HG03432 (cell line): ENCODE results near the gene TMEM100.

Source experiments
- ATAC-seq: cut with Tn5 transposase; IDR thresholded peaks from one replicate; pipeline ENCODE4 v1.9.1; 2021; ENCODE audit warnings: mild to moderate bottlenecking, moderate library complexity; ENCODE audit not compliant: unreplicated experiment

Gene TMEM100

DNA sequence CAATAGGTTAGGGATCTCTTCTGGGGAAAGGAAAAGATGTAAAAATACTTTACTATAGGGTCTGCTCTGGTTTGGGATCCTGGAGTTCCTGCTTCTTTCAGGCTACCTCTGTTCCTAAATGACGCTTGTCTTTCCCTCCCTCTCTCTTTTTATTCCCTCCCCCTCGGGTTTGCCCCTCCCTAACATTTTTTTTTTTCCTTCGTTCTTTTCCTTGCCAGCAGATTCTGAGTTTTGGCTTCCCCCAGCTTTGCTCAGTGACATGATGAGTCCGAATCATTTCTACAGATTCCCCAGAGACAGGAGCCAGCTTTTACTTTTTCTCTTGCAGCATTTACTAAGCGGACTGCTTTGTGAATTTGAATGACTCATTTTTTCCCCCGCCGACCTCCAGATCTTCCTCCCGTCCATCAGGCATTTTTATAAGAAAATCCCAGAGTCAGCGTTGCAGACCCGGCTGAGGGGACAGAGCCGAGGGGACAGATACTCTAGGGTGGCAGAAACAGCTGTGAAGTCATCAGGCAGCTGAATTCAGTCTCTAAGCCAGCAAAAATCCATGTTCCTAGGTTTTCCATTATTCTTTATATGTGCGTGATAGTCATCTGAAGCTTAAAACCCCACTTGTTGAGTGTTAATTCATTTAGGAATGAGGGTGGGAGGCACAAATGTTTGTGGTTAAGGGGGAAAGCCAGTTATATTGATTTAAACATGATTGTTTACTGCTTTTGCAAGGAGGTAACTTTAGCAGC is at the start of gene TMEM100:
TMEM100 (minus strand) TSS at position 123 of the 746 bp plus-strand sequence. CDS start 1,794 bp downstream, outside the sequence.
- no peak for ATAC-seq

- no peak for ATAC-seq
Measured at GRCh38 chr17:55772086-55772485, 49.4 kb upstream of the TMEM100 start.

GRCh38 chr17:55770196-55770870 is 47.7 kb upstream of the TMEM100 start:
- ATAC-seq, result no peak

GRCh38 chr17:55769625-55770000 is 46.9 kb upstream of the TMEM100 start:
- no peak for ATAC-seq

DNA sequence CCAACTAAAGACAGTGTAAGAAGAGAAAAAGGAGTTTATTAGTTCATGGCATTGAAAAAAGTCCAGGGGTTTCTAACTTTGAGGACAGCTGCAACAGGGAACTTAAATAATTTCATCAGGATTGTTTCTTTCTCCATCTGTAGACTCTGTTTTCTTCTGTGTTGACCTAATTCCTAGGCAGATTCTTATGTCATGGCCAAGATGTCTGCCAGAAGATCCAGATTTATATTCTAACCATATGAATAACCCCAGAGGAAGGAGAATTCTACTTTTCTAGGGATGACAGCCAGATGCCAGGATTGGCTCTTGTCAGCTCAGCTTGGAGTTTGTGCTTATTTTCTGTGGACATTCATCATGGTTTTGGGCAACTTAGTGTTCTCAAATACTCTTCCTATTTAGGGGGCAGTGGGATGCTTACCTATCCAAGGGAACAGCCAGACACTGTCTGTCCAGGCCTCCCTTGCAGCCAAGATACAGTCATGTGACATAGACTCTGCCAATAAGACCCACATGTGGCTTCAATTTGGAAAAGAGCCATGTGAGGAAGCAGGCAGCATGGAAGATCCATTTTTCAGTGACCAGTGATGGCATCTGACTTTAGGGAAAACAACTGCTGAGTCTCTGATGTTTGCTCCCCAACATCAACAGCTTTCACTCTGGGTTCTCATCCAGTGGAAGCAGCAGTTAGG is 46.4 kb upstream of the TMEM100 start:
- no peak for ATAC-seq

DNA sequence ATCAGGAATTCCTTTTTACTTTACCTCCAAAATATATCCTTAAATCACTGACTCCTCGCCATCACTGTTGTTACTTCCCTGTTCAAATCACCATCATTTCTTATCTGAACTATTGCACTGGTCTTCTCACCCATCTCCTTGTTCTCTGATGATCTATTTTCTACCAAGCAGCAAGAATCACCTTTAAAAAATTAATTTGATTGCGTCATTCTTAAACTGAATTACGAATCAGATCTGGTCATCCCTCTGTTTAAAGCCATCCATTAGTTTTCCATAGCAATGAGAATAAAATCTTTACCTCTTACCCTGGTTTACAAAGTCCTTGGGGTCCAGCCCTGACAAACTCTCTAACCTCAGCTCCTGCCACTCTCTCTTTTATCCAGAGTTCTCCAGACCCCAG is 42.8 kb upstream of the TMEM100 start:
- ATAC-seq, result no peak

DNA sequence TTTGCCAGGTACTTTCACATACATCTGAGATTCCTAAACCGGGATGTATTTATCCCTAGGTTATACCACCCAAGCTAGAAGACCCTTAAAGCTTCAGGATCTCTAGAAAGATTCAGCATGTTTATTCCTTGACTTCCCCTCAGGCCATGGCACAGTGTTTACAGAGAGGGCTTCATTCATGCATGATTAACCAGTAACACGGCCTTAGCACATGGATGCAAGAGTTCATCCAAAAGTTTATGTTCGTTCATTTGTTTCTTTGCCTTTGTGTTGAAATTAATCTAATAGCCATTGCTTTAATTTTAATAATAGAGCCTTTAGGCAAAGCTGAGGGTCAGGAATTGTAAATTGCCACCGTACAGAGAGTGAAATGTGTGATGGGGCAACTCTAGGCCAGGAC is 41.9 kb upstream of the TMEM100 start:
- ATAC-seq, result no peak

DNA sequence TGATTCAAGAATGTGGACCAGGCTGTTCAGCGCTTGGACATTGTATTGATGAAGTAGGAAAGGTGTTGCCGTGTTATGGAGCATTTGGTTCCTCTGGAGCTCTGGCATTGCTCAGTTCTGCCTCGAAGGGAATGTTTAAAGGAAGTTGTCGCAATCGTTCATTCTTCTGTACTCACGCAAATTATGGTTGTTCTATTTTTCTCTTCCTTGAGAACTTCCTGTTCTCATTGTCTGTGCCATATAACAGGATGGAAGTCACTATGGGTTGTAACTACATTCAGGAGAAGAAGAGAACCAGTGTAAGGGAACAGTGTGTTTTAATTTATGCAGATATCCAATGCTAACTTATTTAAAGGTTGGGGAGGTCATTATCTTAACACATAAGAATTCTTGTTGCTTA is 41.2 kb upstream of the TMEM100 start:
- no peak for ATAC-seq

DNA sequence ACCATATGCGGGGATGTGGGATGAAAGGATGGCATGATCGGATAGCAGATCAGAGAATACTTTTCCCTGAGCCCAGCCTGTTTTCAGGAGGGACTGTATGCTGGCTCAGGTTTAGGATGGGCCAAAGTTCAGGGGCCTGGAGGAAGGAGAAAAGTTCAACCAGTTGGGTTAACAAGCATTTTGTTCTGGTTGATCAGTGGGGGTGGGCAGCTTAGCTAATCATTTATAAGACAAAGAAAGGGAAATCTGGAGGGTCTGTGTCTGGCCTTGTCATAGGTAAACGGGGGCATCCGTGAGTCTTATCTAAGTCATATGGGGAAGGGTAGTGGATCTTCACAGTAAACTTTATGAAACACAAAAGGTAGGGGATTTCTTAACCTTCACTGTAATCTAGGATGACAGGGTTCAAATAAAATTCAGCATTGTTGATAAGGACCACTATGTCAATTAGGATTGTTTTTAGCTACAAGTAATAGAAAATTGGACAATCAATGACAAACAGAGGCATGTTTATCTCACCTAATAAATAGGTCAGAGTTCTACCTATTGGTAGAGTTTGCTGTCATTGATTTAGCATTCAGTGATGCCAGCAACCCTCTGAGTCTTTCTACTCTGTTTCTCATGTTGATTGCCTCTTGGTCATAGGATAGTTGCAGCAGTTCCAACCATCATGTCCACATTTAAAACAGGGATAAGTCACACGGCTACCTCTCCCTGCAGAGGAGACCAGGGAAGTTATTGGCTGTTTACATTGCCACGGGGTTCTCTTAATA is 39.6 kb upstream of the TMEM100 start:
- no peak for ATAC-seq

DNA sequence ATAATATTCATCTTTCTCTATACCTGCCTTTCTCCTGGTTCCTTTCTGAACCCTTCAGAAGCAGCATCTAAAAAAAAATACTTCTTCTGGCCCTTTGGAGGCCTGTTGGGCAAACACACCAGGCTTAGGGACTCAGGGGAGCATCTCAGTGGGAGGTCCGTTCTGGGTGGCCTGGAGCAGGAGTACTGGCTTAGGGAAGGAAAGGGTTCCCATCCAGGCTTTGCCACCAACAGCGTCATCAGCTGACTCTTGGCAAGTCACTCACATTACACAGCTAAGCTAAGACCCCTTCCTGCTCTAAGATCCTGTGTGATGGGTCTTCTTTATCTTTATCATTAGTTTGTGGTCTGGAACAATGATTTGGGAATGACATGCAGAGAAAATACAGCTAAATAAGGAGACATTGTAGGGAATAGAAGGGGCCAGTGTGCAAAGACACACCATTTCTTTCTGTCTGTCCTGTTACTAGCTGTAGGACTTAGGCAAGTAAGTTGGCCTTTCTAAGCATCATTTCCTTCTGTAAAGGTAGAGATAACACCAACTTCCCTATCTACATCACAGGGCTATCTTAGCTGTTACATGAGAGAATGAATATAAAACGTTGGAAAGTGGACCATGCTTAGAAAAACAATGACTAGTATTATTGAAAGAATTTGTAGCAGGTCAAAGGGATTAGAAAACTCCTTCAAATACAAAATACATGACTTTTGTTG is 38.1 kb upstream of the TMEM100 start:
- ATAC-seq, result no peak

GRCh38 chr17:55758171-55758570 is 35.5 kb upstream of the TMEM100 start:
- no peak for ATAC-seq

- peak; percentile 64 for ATAC-seq
Measured at GRCh38 chr17:55757659-55758058, 35.0 kb upstream of the TMEM100 start.

GRCh38 chr17:55756689-55757088 is 34.0 kb upstream of the TMEM100 start:
- ATAC-seq, result no peak

- ATAC-seq, result no peak
Measured at GRCh38 chr17:55751720-55752250, 29.1 kb upstream of the TMEM100 start.

GRCh38 chr17:55750750-55751657 is 28.3 kb upstream of the TMEM100 start, which contains the start of gene PCTP:
PCTP (plus strand) TSS chr17:55751051; CDS start chr17:55751104, 53 bp downstream.
- ATAC-seq, result peak; percentile 99

DNA sequence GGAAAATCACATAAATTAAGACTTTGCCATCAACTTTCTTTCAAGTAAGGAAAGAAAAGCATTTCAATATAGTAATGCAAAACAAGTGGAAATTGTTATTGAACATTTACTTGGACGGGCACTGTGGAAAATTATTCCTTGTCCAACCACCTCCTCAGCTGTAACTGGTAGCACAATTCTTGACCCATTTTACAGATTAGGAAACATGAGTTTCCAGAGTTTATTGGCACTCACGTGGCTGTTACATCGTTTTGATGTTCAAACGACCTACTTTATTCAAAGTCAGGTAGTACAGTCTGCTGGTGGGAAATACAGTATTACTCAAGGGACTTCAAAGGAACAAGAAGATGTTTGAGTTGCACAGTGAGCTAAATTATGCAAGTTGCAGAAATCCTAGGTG is 27.3 kb upstream of the TMEM100 start:
- no peak for ATAC-seq

DNA sequence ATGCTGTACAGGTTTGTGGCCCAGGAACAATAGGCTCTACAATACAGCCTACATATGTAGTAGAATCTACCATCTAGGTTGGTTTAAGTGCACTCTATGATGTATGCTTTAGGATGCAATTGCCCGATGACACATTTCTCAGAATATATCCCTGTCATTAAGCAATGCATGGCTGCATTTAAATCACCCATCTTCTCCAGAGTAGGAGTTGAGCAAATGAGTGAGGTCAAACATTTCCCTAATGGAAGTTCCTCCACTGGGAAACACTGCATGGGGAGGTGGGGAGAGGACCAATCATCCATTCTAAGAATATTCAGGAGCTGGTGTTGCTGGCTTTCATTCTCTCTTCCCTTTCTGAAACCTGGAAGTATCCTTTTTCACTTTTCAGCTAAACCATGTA is 26.2 kb upstream of the TMEM100 start:
- ATAC-seq, result no peak

- ATAC-seq, result no peak
Measured at GRCh38 chr17:55747209-55747608, 24.5 kb upstream of the TMEM100 start.

GRCh38 chr17:55746466-55746865 is 23.8 kb upstream of the TMEM100 start:
- ATAC-seq, result no peak
